Muscle layer of colon (tissue), 2 donors: ENCODE measurements around the gene TRPM7.

ENCODE experiments used
- H3K27ac ChIP-seq: one replicate; pipeline ENCODE4 v1.7.0; 2013; ENCODE audit warnings: low read depth, mild to moderate bottlenecking, low read length, moderate library complexity
- H3K27me3 ChIP-seq, 2 donors: one replicate each; pipeline ENCODE4 v1.7.0; 2013; ENCODE audit warnings: low read length in 2 of 2, mild to moderate bottlenecking in 2 of 2; ENCODE audit not compliant: insufficient read depth in 2 of 2, control insufficient read depth in 1 of 2
- H3K36me3 ChIP-seq: one replicate; pipeline ENCODE4 v1.7.0; 2013; ENCODE audit warnings: mild to moderate bottlenecking, low read length; ENCODE audit not compliant: insufficient read depth
- H3K4me1 ChIP-seq: one replicate; pipeline ENCODE4 v1.7.0; 2013; ENCODE audit warnings: mild to moderate bottlenecking, low read length; ENCODE audit not compliant: insufficient read depth
- H3K4me3 ChIP-seq, 2 donors: one replicate each; pipeline ENCODE4 v1.7.0; 2013; ENCODE audit warnings: low read length in 2 of 2, low read depth in 1 of 2, mild to moderate bottlenecking in 1 of 2, moderate library complexity in 1 of 2
- H3K9ac ChIP-seq: one replicate; pipeline ENCODE4 v1.7.0; 2013; ENCODE audit warnings: low read length
- H3K9me3 ChIP-seq: one replicate; pipeline ENCODE4 v1.7.0; 2013; ENCODE audit warnings: mild to moderate bottlenecking, low read length
- donor health status: abdominal sarcoma.
- donor health status: Adenocarcinoma of cecum.

The TRPM7 gene

GRCh38 chr15:50513001-50513400 is 173.6 kb downstream of the TRPM7 start:
- peaks cover 4% of the 10 kb centered on the region for H3K9me3 ChIP-seq
- H3K4me1 ChIP-seq = no peaks in the 10 kb centered on the region
- H3K27me3 ChIP-seq = no peaks in the 10 kb centered on the region
- no peaks in the 10 kb centered on the region for H3K36me3 ChIP-seq
- H3K27ac ChIP-seq = no peak overlapping the region
- no peak overlapping the region for H3K4me3 ChIP-seq
- H3K9ac ChIP-seq = no peak overlapping the region
